ENCODE data around the gene PDC.
"Not testable (repeated sequence)": the region's sequence is repeated elsewhere in the genome, so short reads cannot be mapped to it uniquely, and the experiment has no call there.

The PDC gene

GRCh38 chr1:186465491-186465890 is 4.6 kb upstream of the PDC start:
- not testable (repeated sequence) for DNase-seq (ENCODE audit: low read depth)

- no peak for DNase-seq (ENCODE audit: low read depth)
These were observed 3.0 kb upstream of the PDC start for GRCh38 chr1:186463926-186464325.

GRCh38 chr1:186463511-186463910 is 2.6 kb upstream of the PDC start:
- no peak for DNase-seq (ENCODE audit: low read depth)

GRCh38 chr1:186459161-186459560 is 1.8 kb downstream of the PDC start:
- DNase-seq (ENCODE audit: low read depth): not testable (repeated sequence)

GRCh38 chr1:186456729-186457255 is 4.1 kb downstream of the PDC start:
- no peak for DNase-seq (ENCODE audit: low read depth)

GRCh38 chr1:186454981-186455380 is 5.9 kb downstream of the PDC start:
- DNase-seq (ENCODE audit: low read depth): no peak

GRCh38 chr1:186446152-186446551 is 14.8 kb downstream of the PDC start:
- no peak for DNase-seq (ENCODE audit: low read depth)

GRCh38 chr1:186443638-186444037 is 17.3 kb downstream of the PDC start:
- DNase-seq (ENCODE audit: low read depth): no peak

GRCh38 chr1:186442651-186443375 is 18.1 kb downstream of the PDC start:
- DNase-seq (ENCODE audit: low read depth): no peak

GRCh38 chr1:186440584-186440983 is 20.3 kb downstream of the PDC start:
- DNase-seq (ENCODE audit: low read depth): no peak

- no peak for DNase-seq (ENCODE audit: low read depth)
These were observed 22.3 kb downstream of the PDC start for GRCh38 chr1:186438567-186438966.

GRCh38 chr1:186435336-186435735 is 25.6 kb downstream of the PDC start:
- no peak for DNase-seq (ENCODE audit: low read depth)

- DNase-seq (ENCODE audit: low read depth): no peak
These were observed 31.9 kb downstream of the PDC start for GRCh38 chr1:186429017-186429416.

GRCh38 chr1:186426118-186426517 is 34.8 kb downstream of the PDC start:
- DNase-seq (ENCODE audit: low read depth): no peak

GRCh38 chr1:186424539-186424938 is 36.4 kb downstream of the PDC start:
- no peak for DNase-seq (ENCODE audit: low read depth)

- no peak for DNase-seq (ENCODE audit: low read depth)
These were observed 39.5 kb downstream of the PDC start for GRCh38 chr1:186421446-186421845.

GRCh38 chr1:186420923-186421322 is 40.0 kb downstream of the PDC start:
- no peak for DNase-seq (ENCODE audit: low read depth)

- no peak for DNase-seq (ENCODE audit: low read depth)
These were observed 40.6 kb downstream of the PDC start for GRCh38 chr1:186420311-186420710.

- DNase-seq (ENCODE audit: low read depth): no peak
These were observed 42.4 kb downstream of the PDC start for GRCh38 chr1:186418503-186418902.

GRCh38 chr1:186413319-186413718 is 47.6 kb downstream of the PDC start:
- DNase-seq (ENCODE audit: low read depth): no peak

GRCh38 chr1:186409091-186409490 is 51.8 kb downstream of the PDC start:
- DNase-seq (ENCODE audit: low read depth): no peak

GRCh38 chr1:186404454-186405051 is 56.4 kb downstream of the PDC start:
- DNase-seq (ENCODE audit: low read depth): no peak

GRCh38 chr1:186403632-186404031 is 57.3 kb downstream of the PDC start:
- no peak for DNase-seq (ENCODE audit: low read depth)

GRCh38 chr1:186401446-186401845 is 59.5 kb downstream of the PDC start:
- not testable (repeated sequence) for DNase-seq (ENCODE audit: low read depth)
